ENCODE data around the gene CCNYL1.
"Not testable (repeated sequence)": the region's sequence is repeated elsewhere in the genome, so short reads cannot be mapped to it uniquely, and the experiment has no call there.

CCNYL1 gene

GRCh38 chr2:207683438-207683837, 28.0 kb upstream of the CCNYL1 start:
- H3K36me3 Mint-ChIP-seq (ENCODE audit: low read depth) = no peaks in the 10 kb centered on the region
- no peak for DNase-seq
- peaks cover 12% of the 10 kb centered on the region for H3K27me3 Mint-ChIP-seq (ENCODE audit: low read depth, poor library complexity)
- no peak overlapping the region for H3K4me3 Mint-ChIP-seq
- TF ChIP-seq CTCF (IDR thresholded peaks at IDR 0.05) = no peak
- no peak overlapping the region for H3K27ac Mint-ChIP-seq
- H3K4me1 Mint-ChIP-seq = no peaks in the 10 kb centered on the region
- H3K9me3 Mint-ChIP-seq = no peaks in the 10 kb centered on the region

GRCh38 chr2:207683879-207684627, 27.4 kb upstream of the CCNYL1 start:
- TF ChIP-seq CTCF (IDR thresholded peaks at IDR 0.05) = no peak
- no peaks in the 10 kb centered on the region for H3K4me1 Mint-ChIP-seq
- no peaks in the 10 kb centered on the region for H3K36me3 Mint-ChIP-seq (ENCODE audit: low read depth)
- H3K27ac Mint-ChIP-seq = no peak overlapping the region
- no peak for DNase-seq
- no peak overlapping the region for H3K4me3 Mint-ChIP-seq
- no peaks in the 10 kb centered on the region for H3K9me3 Mint-ChIP-seq
- H3K27me3 Mint-ChIP-seq (ENCODE audit: low read depth, poor library complexity) = peaks cover 12% of the 10 kb centered on the region

- DNase-seq = no peak
- Mint-ChIP-seq H3K27ac (no peak overlapping the region), H3K9me3 (no peaks in the 10 kb centered on the region), H3K27me3 (ENCODE audit: low read depth, poor library complexity) (peaks cover 5% of the 10 kb centered on the region), H3K4me3 (no peak overlapping the region), H3K36me3 (ENCODE audit: low read depth) (no peaks in the 10 kb centered on the region), H3K4me1 (no peaks in the 10 kb centered on the region)
- no peak for TF ChIP-seq CTCF (IDR thresholded peaks at IDR 0.05)
These were observed 24.6 kb upstream of the CCNYL1 start for GRCh38 chr2:207686812-207687211.

GRCh38 chr2:207688597-207688996, 22.8 kb upstream of the CCNYL1 start:
- peaks cover 5% of the 10 kb centered on the region for H3K4me1 Mint-ChIP-seq
- H3K27ac Mint-ChIP-seq = no peak overlapping the region
- no peak for TF ChIP-seq CTCF (IDR thresholded peaks at IDR 0.05)
- H3K9me3 Mint-ChIP-seq = no peaks in the 10 kb centered on the region
- no peak overlapping the region for H3K4me3 Mint-ChIP-seq
- H3K36me3 Mint-ChIP-seq (ENCODE audit: low read depth) = no peaks in the 10 kb centered on the region
- H3K27me3 Mint-ChIP-seq (ENCODE audit: low read depth, poor library complexity) = peaks cover 7% of the 10 kb centered on the region
- no peak for DNase-seq

- not testable (repeated sequence) for H3K27ac Mint-ChIP-seq
These were observed 20.5 kb upstream of the CCNYL1 start for GRCh38 chr2:207690845-207691461.

GRCh38 chr2:207692206-207693065, 19.0 kb upstream of the CCNYL1 start:
- H3K4me3 Mint-ChIP-seq = no peak overlapping the region
- peaks cover 17% of the 10 kb centered on the region for H3K4me1 Mint-ChIP-seq
- peak; percentile 20 for DNase-seq

More at GRCh38 chr2:207690845-207691461, 20.5 kb upstream of the CCNYL1 start:
- not testable (repeated sequence) for H3K36me3 Mint-ChIP-seq (ENCODE audit: low read depth); H3K4me3 Mint-ChIP-seq; H3K27me3 Mint-ChIP-seq (ENCODE audit: low read depth, poor library complexity); DNase-seq; H3K9me3 Mint-ChIP-seq
- H3K4me1 Mint-ChIP-seq = peaks cover 17% of the 10 kb centered on the region

More at GRCh38 chr2:207692206-207693065, 19.0 kb upstream of the CCNYL1 start:
- peak; percentile 43 for TF ChIP-seq CTCF (IDR thresholded peaks at IDR 0.05)
- H3K36me3 Mint-ChIP-seq (ENCODE audit: low read depth) = no peaks in the 10 kb centered on the region
- peaks cover 3% of the 10 kb centered on the region for H3K27me3 Mint-ChIP-seq (ENCODE audit: low read depth, poor library complexity)
- peaks cover 3% of the 10 kb centered on the region for H3K9me3 Mint-ChIP-seq
- no peak overlapping the region for H3K27ac Mint-ChIP-seq
